HT1080 (cell line): Measurements from ENCODE around the gene MYH6. TPM values are rescaled to one million over a fixed set of nuclear protein-coding genes. Genes with fewer than 3 reads are reported as not detected.
"Not testable (repeated sequence)": the region's sequence is repeated elsewhere in the genome, so short reads cannot be mapped to it uniquely, and the experiment has no call there.

Experiments used
- DNase-seq: peaks from one replicate; pipeline ENCODE4 v3.0.0-alpha.2; 2015; ENCODE audit warnings: low read depth
- polyA plus RNA-seq, 2 experiments: library from polyadenylated mRNA; depleted of rRNA; stranded (reverse); fragments of >200 nt; gene quantifications; 2 replicates each; pipeline ENCODE4 v1.2.3, GENCODE V29; 2015
- total RNA-seq: library from RNA; depleted of rRNA; stranded (reverse); fragments of >200 nt; shearing (Covaris generic); gene quantifications from 2 replicates; pipeline ENCODE4 v1.2.3, GENCODE V29; 2014; rRNA removed

The MYH6 gene
- total RNA-seq, result 0.03 TPM in 1 of 2 replicates, not detected in the other
- 0.01 TPM in 1 of 2 replicates, not detected in the other for polyA plus RNA-seq (2015; cell fraction: cytosol; rRNA removed)
- polyA plus RNA-seq (2015; cell fraction: nucleus; rRNA removed), result 0.02 TPM in 1 of 2 replicates, not detected in the other

DNA sequence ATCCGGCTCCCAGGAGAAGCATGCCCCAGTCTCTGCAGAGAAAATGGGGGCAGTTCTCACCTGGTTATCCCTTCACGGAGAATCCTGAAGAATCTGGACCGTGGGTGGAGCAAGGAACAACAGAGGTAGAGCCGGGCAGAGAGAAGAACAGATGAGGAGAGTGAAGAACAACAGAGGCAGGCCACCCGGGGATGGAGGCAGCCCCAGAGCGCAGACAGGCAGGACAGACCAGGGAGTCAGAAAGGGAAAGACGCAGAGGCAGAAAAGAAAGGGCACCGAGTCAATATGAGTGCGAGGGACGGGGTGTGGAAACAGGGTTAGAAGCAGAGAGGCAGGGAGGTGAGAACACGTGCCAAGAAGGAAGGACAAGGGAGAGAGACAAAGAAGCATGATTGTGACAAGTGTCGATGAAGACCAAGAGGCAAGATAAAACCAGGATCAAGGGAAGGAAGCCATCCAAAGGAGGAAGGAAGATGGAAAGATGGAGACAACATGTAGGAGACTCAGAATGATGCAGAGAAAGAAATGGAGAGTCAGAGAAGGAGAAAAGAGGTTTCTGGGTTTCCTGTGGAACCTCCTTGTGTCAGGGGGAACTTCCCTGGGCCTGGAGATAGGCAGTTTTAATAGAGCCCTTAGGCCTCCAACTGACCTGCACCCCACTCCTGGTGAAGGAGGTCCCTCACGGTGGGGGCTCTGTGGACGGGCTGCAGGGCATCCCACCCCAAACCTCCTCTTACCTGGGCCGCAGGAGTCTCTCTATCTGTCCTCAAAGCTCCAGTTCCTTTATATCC, at the start of gene MYH6:
MYH6 (minus strand) TSS at position 758 of the 791 bp plus-strand sequence. CDS start 1,050 bp downstream, outside the sequence.
- DNase-seq, result no peak

- not testable (repeated sequence) for DNase-seq
Observed at GRCh38 chr14:23456883-23457586, 49.0 kb upstream of the MYH6 start.

DNA sequence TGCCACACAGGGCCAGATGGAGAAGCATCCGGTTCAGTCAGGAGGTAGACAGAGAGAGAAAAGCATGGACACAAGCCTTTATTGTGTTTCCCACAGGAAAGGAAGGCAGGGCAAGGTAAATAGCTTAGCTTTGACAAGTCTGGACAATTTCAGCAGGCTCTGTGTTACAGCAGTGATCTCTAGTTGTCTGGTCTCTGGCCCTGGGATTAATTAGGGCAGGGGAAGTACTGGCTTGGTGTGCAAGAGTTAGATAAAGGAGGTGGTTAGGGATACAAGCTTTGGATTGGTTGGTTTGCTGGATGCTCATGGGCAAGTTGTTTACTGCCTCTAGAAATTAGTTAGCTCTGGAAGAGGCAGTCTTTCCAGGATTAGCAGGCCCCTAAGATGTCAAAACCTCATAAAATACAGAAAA, 46.4 kb upstream of the MYH6 start:
- DNase-seq, result no peak

DNA sequence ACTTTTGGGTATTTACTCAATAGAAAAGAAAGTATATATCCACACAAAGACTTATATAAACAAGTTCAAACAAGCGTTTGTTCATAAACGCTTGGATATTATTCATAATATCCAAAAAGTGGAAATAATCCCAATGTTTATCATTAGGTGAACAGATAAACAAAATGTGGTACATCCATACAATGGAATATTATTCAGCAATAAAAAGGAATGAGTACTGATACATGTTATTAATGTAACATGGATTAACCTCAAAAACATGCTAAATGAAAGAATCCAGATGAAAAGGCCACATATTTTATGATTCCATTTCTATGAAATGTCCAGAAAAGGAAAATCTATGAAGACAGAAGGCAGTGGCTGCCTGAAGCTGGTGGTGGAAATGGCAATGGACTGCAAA, 44.2 kb upstream of the MYH6 start:
- no peak for DNase-seq

- DNase-seq, result no peak
Observed at GRCh38 chr14:23450379-23450778, 42.3 kb upstream of the MYH6 start.

DNA sequence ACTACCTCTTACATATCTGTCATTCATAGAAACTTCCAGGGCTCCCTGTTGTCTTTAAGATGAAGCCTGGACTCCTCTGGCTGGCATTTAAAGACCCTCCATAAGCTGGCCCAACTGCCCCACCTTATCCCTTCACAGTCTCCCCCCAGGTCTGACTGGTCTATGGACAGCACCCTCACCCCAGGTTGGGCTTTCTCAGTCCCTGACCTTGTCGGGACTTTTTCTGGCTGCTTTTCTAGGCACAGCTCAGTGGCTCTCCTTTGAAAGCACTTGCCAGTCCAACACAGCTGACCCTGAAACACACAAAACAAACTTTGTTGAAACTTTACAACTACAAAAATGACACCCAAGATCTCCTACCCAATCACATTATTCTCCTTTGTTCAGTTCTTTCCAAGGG, 41.2 kb upstream of the MYH6 start:
- no peak for DNase-seq

DNA sequence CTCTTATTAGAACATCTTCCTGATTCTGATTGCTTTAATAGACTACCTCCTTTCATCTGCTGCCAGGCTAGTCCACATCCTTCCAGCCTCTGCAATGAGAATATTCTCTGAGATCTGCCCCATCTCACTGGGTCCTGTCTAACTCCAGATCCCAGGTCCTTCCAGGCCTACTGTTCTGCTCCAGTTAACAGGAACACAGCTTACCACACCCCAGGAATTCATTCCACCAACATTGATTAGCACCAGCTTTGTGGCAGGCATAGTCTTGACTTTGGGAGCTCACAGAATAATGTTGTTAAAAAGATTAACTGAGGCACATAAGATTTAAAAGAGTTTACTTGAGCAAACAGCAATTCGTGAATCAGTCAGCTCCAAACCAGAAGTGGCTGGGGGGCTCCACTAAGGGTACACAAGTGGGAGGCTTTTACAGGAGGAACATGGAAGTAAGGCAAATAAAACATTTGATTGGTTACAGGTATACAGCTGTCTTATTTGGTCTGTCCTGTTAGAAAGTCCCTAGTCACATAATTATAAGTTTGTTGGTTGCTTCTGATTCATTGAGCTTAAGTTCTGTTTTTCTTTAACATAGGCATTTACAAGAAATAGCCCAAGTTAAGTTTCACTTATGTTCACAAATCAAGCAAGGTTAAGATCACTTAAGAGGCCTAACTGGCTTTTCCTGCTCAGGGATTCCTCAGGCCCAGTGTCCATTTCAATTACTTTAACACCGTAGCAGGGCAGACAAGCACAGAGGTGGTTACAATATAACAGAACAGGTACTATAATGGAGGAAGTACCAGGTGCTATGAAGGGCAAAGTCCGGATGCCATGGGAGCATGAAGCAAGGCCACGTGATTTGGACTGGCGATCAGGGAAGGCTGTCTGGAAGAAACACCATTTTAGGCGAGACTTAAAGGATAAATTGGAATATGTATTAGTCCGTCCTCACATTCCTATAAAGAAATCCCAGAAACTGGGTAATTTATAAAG, 39.6 kb upstream of the MYH6 start:
- DNase-seq, result no peak

- DNase-seq, result no peak
Observed at GRCh38 chr14:23446291-23446851, 38.3 kb upstream of the MYH6 start.

DNA sequence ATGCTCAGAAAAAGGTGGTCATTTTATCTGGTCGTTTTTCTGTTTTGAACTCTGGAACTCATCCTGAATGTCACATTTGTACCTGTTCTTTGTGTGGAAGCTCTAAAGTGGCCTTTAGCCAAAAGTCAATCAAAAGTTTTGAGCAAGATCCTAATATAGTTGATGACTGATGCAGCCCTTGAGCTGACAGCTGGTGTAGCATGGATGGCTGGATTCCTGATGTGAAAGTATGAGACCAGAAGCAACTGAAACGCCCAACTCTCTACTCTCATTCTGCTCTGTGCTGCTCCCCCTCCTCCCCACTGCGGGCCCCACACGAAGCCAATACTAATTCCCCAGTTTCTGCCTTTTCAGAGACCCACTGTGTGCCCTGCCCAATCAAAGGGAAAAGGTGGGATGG, 37.7 kb upstream of the MYH6 start:
- DNase-seq, result no peak

DNA sequence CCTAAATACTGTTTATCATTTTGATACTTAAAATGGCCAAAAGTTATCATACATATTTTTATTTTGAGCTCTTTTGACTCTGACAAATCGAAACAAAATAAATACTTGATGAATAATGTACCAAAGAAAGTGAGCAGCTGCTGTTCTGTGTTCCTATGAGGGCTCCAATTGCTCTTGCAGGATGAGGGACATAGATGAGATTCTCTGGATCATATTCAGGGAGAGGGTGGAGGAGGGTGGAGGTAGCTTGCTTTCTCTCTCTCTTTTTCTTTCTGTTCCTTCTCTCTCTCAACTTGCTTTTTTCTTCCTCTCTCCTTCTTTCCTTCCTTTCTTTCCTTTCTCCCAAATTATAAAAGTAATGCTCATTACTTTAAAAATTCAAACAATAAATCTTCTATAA, 36.2 kb upstream of the MYH6 start:
- no peak for DNase-seq

- DNase-seq, result no peak
Observed at GRCh38 chr14:23443881-23444280, 35.8 kb upstream of the MYH6 start.

GRCh38 chr14:23443411-23443812, 35.3 kb upstream of the MYH6 start:
- no peak for DNase-seq

DNA sequence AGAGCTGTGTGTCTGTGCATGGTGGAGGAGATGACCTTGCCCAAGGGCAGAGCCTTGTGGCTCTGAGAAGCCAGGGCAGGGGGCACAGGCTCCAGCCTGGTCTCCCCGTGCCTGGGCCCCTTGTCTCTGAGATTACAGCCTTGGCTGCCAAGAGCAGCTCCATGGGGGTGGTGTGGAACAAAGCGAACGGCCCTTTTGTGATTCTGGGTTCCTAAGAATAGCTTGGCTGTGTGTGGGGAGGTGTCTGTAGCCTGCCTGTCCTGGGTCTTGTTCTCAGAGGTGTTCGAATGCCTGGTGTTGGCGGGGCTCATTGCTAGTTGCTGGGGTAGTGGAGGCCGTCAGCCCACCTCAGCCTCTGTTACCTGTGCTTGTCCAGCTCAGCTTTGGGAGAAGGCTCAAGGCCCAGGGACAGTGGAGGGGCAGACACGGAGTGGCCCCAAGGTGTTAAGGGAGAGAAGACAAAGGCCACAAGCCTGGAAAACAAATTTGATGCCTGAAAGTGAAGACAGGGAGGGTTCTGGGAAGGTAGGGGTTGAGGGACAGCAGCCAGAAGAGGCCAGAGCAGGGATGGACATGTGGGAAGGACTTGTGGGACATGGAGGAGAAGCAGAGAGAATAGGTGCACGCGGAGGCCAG, 34.8 kb upstream of the MYH6 start:
- DNase-seq, result no peak

GRCh38 chr14:23441076-23441475, 33.0 kb upstream of the MYH6 start:
- DNase-seq, result peak; percentile 11

DNA sequence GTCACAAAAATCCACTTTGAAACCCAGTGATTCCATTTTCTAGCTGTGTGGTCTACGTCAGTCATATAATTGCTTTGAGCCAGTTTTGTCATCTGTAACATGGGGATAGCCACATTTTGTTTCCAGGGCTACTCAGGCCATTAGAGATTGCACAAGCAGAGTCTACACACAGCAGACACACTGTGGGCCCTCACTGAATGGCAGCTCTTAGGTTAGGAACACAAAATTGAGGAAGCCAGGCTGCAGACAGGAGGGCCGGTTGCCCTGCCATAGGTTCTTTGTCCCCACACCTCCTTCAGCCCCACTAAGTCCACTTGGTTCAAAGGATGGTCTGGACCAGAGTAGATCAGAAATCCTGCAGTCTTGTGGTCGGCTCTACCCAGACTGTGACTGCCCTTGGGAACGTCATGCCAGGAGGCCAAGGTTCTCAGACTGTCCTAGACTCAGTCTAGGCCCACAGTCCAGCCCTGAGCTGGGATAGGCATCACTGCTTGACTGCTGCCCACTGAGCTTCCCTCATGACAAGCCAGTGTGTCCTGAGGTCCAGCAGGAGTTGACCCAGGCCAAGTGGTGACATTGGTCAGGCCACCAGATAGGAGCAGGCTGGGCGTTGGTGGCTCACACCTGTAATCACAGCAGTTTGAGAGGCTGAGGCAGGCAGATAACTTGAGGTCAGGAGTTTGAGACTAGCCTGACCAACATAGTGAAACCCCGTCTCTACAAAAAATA, 31.2 kb upstream of the MYH6 start:
- no peak for DNase-seq

GRCh38 chr14:23438101-23438971, 30.3 kb upstream of the MYH6 start:
- no peak for DNase-seq

- DNase-seq, result no peak
Observed at GRCh38 chr14:23437133-23438100, 29.3 kb upstream of the MYH6 start.
